Neural progenitor cell (in vitro differentiated cells): Measurements from ENCODE around the gene RTRAF.

Source experiments
- EZH2 ChIP-seq: fragments of 200-600 bp; sonication (generic); IDR thresholded peaks from 2 replicates; pipeline ENCODE4 v1.6.1; 2017; ENCODE audit warnings: antibody characterized with exemption, mild to moderate bottlenecking, moderate library complexity
- EZH2phosphoT487 ChIP-seq: fragments of 200-600 bp; sonication (generic); IDR thresholded peaks from 2 replicates; pipeline ENCODE4 v1.6.1; 2017; ENCODE audit warnings: antibody characterized with exemption
- TF ChIP-seq, protein P1 (sequence below): fragments of 200-600 bp; sonication (generic); IDR thresholded peaks from 2 replicates; pipeline ENCODE4 v1.5.1; 2017; ENCODE audit warnings: antibody characterized with exemption, mild to moderate bottlenecking

- TF ChIP-seq, protein P1, sequence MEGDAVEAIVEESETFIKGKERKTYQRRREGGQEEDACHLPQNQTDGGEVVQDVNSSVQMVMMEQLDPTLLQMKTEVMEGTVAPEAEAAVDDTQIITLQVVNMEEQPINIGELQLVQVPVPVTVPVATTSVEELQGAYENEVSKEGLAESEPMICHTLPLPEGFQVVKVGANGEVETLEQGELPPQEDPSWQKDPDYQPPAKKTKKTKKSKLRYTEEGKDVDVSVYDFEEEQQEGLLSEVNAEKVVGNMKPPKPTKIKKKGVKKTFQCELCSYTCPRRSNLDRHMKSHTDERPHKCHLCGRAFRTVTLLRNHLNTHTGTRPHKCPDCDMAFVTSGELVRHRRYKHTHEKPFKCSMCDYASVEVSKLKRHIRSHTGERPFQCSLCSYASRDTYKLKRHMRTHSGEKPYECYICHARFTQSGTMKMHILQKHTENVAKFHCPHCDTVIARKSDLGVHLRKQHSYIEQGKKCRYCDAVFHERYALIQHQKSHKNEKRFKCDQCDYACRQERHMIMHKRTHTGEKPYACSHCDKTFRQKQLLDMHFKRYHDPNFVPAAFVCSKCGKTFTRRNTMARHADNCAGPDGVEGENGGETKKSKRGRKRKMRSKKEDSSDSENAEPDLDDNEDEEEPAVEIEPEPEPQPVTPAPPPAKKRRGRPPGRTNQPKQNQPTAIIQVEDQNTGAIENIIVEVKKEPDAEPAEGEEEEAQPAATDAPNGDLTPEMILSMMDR, result no peak
- TF ChIP-seq EZH2, result no peak
- TF ChIP-seq EZH2phosphoT487, result no peak
Observed at GRCh38 chr14:52005625-52006024, 16.3 kb downstream of the RTRAF start.
